ENCODE results near the gene MAP3K5.

Gene MAP3K5

GRCh38 chr6:136511926-136512325 is 280.4 kb downstream of the MAP3K5 start:
- no peak for DNase-seq (ENCODE audit: low read depth)

DNA sequence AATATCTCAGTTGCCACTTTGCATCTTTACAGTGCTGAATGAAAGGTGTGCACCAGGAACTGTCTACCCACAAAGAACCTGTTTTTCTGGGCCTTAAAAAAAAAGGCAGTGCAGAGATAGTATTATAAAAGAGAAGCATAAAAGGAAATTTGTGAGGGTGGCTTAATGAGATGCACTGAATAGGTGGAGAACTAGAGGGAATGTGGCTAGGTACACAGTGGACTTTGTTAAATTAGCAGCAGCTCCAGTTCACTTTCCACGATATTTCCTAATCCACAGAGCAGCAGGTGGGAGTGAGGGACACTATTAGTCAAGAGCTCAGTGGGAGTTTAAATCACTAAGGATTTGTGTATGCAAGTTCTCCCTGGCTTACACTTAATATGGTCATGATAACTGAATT is 280.9 kb downstream of the MAP3K5 start:
- DNase-seq (ENCODE audit: low read depth) = no peak

GRCh38 chr6:136510782-136511181 is 281.5 kb downstream of the MAP3K5 start:
- no peak for DNase-seq (ENCODE audit: low read depth)

DNA sequence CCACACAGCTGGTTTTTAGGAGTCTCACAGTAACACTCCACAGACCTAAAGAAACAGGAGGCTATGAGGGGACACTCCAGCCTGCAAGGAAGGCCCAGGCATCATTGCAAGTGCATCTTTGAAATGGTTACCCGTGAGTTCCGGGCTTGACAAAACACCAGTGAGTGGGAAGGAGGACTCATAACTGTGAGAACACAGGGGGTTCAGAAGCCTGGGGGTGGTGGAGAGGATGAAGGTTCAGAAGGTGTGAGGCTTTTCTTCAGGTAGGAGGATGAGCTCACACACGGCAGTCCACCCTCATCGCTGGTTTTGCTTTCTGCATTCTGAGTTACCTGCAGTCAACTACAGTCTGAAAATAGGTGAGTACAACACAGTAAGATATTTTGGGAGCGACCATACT is 282.0 kb downstream of the MAP3K5 start:
- DNase-seq (ENCODE audit: low read depth) = peak; percentile 25

GRCh38 chr6:136508725-136509392 is 283.4 kb downstream of the MAP3K5 start:
- no peak for DNase-seq (ENCODE audit: low read depth)
